Endothelial cell of umbilical vein (primary cell): ENCODE measurements around the gene NFKBIA. TPM values are rescaled to one million over a fixed set of nuclear protein-coding genes. Genes with fewer than 3 reads are reported as not detected.

Experiments
- BruUV-seq: library from RNA; stranded (reverse); fragments of 400-500 nt; replicated peaks from 2 replicates; lab custom pipeline; 2021; lab: Mats Ljungman, UMichigan
- CTCF ChIA-PET: fragments of 300-600, 350-600 bp; sonication (Branson Sonifier 250); formaldehyde crosslinking; loops from one replicate; lab custom pipeline; 2021; ENCODE audit warnings: antibody characterized with exemption, inconsistent platforms; lab: Charles Lee
- POLR2A ChIA-PET: fragments of 300-600, 350-600 bp; sonication (Branson Sonifier 250); formaldehyde crosslinking; loops from one replicate; lab custom pipeline; 2021; ENCODE audit warnings: antibody characterized with exemption, inconsistent platforms; lab: Charles Lee
- DNase-seq: peaks from one replicate; pipeline ENCODE4 v3.0.0-alpha.2; 2011; ENCODE audit warnings: low read depth, low spot score
- FAIRE-seq: peaks from 2 replicates; lab custom pipeline; 2011; peaks lifted over from hg19 to GRCh38; lab: Jason Lieb, UNC
- H2AFZ ChIP-seq: 2 replicates; pipeline ENCODE4 v1.6.0; 2012; ENCODE audit warnings: low read depth, low read length, control low read depth, inconsistent platforms
- H3K27ac ChIP-seq: 2 replicates; pipeline ENCODE4 v1.5.1; 2011; ENCODE audit warnings: low read depth, mild to moderate bottlenecking, control low read depth, low read length, moderate library complexity; ENCODE audit not compliant: insufficient read depth
- H3K27me3 ChIP-seq, 2 experiments: 2 replicates each; pipeline versions ENCODE4 v1.6.0 to v1.6.1; 2011; ENCODE audit warnings: low read length in 2 of 2, mixed read lengths in 1 of 2; ENCODE audit not compliant: control insufficient read depth in 2 of 2, insufficient read depth in 2 of 2
- H3K36me3 ChIP-seq, 2 experiments: 2 replicates in 1 of 2; 3 replicates in 1 of 2; pipeline ENCODE4 v1.5.1; 2011; ENCODE audit warnings: low read length in 2 of 2, mild to moderate bottlenecking in 1 of 2, moderate library complexity in 1 of 2; ENCODE audit not compliant: control insufficient read depth in 2 of 2, insufficient read depth in 2 of 2; ENCODE audit errors: extremely low read depth in 1 of 2
- H3K4me1 ChIP-seq: 3 replicates; pipeline ENCODE4 v1.5.1; 2011; ENCODE audit warnings: mild to moderate bottlenecking, low read length; ENCODE audit not compliant: control insufficient read depth, insufficient read depth; ENCODE audit errors: extremely low read depth
- H3K4me2 ChIP-seq: 2 replicates; pipeline ENCODE4 v1.6.1; 2011; ENCODE audit warnings: low read length, control low read depth, mixed read lengths; ENCODE audit not compliant: insufficient read depth
- H3K4me3 ChIP-seq, 3 experiments: fragments of 200-600 bp in 1 of 3; sonication (generic), shearing (Covaris generic) in 1 of 3; replicated peaks in 1 of 3; 2 replicates each; pipeline ENCODE4 v1.5.1; 2011 to 2016; ENCODE audit warnings: control low read depth in 3 of 3, low read length in 3 of 3, mild to moderate bottlenecking in 2 of 3, inconsistent platforms in 1 of 3, low read depth in 1 of 3, moderate library complexity in 1 of 3; ENCODE audit not compliant: insufficient read depth in 1 of 3
- H3K79me2 ChIP-seq: 2 replicates; pipeline ENCODE4 v1.6.0; 2012; ENCODE audit warnings: low read length, inconsistent platforms; ENCODE audit not compliant: control insufficient read depth, insufficient read depth
- H3K9ac ChIP-seq: replicated peaks from 2 replicates; pipeline ENCODE3; 2011; ENCODE audit warnings: low read length, control low read depth; ENCODE audit not compliant: insufficient read depth; ENCODE audit errors: extremely low read depth
- H3K9me1 ChIP-seq: replicated peaks from 3 replicates; pipeline ENCODE4 v1.6.0; 2011; ENCODE audit warnings: mild to moderate bottlenecking, low read length; ENCODE audit not compliant: control insufficient read depth, insufficient read depth; ENCODE audit errors: extremely low read depth
- H3K9me3 ChIP-seq: replicated peaks from 2 replicates; pipeline ENCODE4 v1.5.1; 2012; ENCODE audit warnings: low read length, inconsistent platforms; ENCODE audit not compliant: control insufficient read depth, insufficient read depth
- H4K20me1 ChIP-seq: replicated peaks from 2 replicates; pipeline ENCODE3; 2011; ENCODE audit warnings: mild to moderate bottlenecking, low read length; ENCODE audit not compliant: control insufficient read depth, insufficient read depth; ENCODE audit errors: extremely low read depth
- EZH2 ChIP-seq: IDR thresholded peaks from 2 replicates; pipeline ENCODE4 v1.6.1; 2012; ENCODE audit warnings: borderline replicate concordance, low read depth, mild to moderate bottlenecking, moderate library complexity, low read length, inconsistent platforms; ENCODE audit not compliant: severe bottlenecking
- FOS ChIP-seq: IDR thresholded peaks from 2 replicates; pipeline ENCODE4 v1.6.1; 2011; ENCODE audit warnings: mild to moderate bottlenecking, low read length, moderate library complexity, borderline replicate concordance; ENCODE audit not compliant: insufficient read depth
- GATA2 ChIP-seq: IDR thresholded peaks from 2 replicates; pipeline ENCODE4 v1.7.0; 2011; ENCODE audit warnings: low read depth, mild to moderate bottlenecking, moderate library complexity, mixed read lengths, low read length; ENCODE audit not compliant: insufficient read length, insufficient read depth
- JUN ChIP-seq: IDR thresholded peaks from 2 replicates; pipeline ENCODE4 v1.6.1; 2011; ENCODE audit warnings: borderline replicate concordance, low read depth; ENCODE audit not compliant: insufficient read length, insufficient read depth
- MYC ChIP-seq: IDR thresholded peaks from one replicate; pipeline ENCODE4 v1.6.1; 2011; ENCODE audit warnings: mild to moderate bottlenecking, low read depth, low read length
- POLR2A ChIP-seq: IDR thresholded peaks from 2 replicates; pipeline ENCODE4 v1.6.1; 2012; ENCODE audit warnings: low read depth, mild to moderate bottlenecking, control low read depth, low read length
- POLR2AphosphoS5 ChIP-seq: IDR thresholded peaks from 2 replicates; pipeline ENCODE4 v1.6.1; 2012; ENCODE audit warnings: low read depth, mild to moderate bottlenecking, control low read depth, low read length, moderate library complexity; ENCODE audit not compliant: insufficient read depth
- dilution Hi-C: fragments of 300-500 bp; cut with MboI; formaldehyde crosslinking; loops from one replicate; pipeline ENCODE4 v1.15.0; 2019; ENCODE audit warnings: low sequenced_read_pairs; ENCODE audit not compliant: extremely low pct_ligation_motif_present
- intact Hi-C: fragments of 100-400 bp; cut with micrococcal nuclease; formaldehyde crosslinking; loops from one replicate; pipeline ENCODE4 v1.10.0; 2022
- polyA plus RNA-seq, 4 experiments: library from polyadenylated mRNA; depleted of rRNA in 3 of 4; stranded (reverse) in 3 of 4; unstranded in 1 of 4; fragments of >200 nt; gene quantifications; 2 replicates each; pipeline versions ENCODE4 v1.2.1 to v1.2.3, GENCODE V29; 2011 to 2012; ENCODE audit warnings: missing spikeins in 1 of 4
- total RNA-seq: library from RNA; stranded (reverse); gene quantifications from 2 replicates; pipeline ENCODE4 v1.2.3, GENCODE V29; 2021
- TF ChIP-seq, protein P1 (sequence below): IDR thresholded peaks from 2 replicates; pipeline ENCODE4 v1.6.1; 2011; ENCODE audit not compliant: insufficient read depth, insufficient read length
- TF ChIP-seq, protein P2 (sequence below), 2 donors: IDR thresholded peaks; 1 replicate in 1 of 2; 2 replicates in 1 of 2; pipeline ENCODE4 v1.5.1; 2011; ENCODE audit warnings: low read length in 2 of 2, mild to moderate bottlenecking in 2 of 2, moderate library complexity in 2 of 2, control low read depth in 1 of 2, inconsistent platforms in 1 of 2, low read depth in 1 of 2; ENCODE audit not compliant: insufficient read depth in 1 of 2; ENCODE audit errors: extremely low read depth in 1 of 2

Gene NFKBIA
- total and polyA plus RNA-seq, 2 donors (not counting 3 experiments of a cell fraction or from before 2014, with no cell fraction given) = 55.7 to 82.8 TPM

DNA sequence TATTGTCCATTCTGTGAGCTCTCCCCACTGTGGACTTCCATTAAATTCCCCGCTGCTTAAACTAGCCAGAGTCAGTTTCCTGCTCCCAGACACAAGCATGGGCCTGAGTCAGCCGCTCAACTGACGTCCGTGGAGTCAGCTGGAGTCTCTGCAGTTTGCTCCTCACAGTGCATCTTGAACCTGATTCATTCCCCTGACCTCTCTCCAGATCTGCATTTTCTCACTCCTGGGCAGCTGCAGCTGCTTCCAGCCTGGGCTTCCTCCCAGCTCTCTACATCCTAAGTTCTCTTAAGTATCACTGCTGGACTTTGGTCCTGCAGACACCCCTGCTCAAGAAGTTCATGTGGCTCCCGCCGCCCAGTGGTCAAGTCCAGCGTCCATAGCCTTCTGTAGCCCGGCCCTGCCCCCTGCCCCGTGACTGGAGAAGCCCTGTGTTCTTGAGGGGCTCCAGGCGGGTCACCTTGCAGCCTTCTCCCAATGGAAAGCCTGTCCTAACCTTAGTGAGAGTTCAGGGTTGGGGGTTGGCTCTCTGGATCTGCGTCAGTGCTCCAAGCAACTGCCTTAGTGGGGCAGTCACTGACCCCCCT lies 20.0 kb downstream of the NFKBIA start:
- Histone ChIP-seq H3K27me3 (no peaks in the 10 kb centered on the region), H3K27ac (peak overlapping the region; percentile 80), H3K4me1 (peaks cover 24% of the 10 kb centered on the region), H3K4me2 (no peak overlapping the region), H3K9me3 (no peaks in the 10 kb centered on the region), H3K36me3 (no peaks in the 10 kb centered on the region), H3K4me3 (no peak overlapping the region), H2AFZ (peak overlapping the region; percentile 52), H3K79me2 (no peaks in the 10 kb centered on the region), H3K9me1 (no peaks in the 10 kb centered on the region), H4K20me1 (no peaks in the 10 kb centered on the region), H3K9ac (peak overlapping the region; percentile 40)
- ChIA-PET CTCF (interaction anchor here (0.6 to 2.6 kb wide), 13 partner anchors 8 to 123 kb away, joined by 3 to 12 read pairs (median 4); partner anchors contain the start of genes NFKBIA and PSMA6), POLR2A (interaction anchor here (1.2 to 2.3 kb wide), 2 partner anchors 10 to 19 kb away, joined by 7 to 8 read pairs; partner anchors contain the start of gene NFKBIA)
- no peak for TF ChIP-seq JUN
- TF ChIP-seq MYC = no peak
- no peak for TF ChIP-seq POLR2A
- TF ChIP-seq POLR2AphosphoS5 = peak; percentile 45
- TF ChIP-seq, protein P1, sequence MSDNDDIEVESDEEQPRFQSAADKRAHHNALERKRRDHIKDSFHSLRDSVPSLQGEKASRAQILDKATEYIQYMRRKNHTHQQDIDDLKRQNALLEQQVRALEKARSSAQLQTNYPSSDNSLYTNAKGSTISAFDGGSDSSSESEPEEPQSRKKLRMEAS = no peak
- no peak for TF ChIP-seq EZH2
- TF ChIP-seq FOS = peak; percentile 68
- TF ChIP-seq GATA2 = no peak
- TF ChIP-seq, protein P2, sequence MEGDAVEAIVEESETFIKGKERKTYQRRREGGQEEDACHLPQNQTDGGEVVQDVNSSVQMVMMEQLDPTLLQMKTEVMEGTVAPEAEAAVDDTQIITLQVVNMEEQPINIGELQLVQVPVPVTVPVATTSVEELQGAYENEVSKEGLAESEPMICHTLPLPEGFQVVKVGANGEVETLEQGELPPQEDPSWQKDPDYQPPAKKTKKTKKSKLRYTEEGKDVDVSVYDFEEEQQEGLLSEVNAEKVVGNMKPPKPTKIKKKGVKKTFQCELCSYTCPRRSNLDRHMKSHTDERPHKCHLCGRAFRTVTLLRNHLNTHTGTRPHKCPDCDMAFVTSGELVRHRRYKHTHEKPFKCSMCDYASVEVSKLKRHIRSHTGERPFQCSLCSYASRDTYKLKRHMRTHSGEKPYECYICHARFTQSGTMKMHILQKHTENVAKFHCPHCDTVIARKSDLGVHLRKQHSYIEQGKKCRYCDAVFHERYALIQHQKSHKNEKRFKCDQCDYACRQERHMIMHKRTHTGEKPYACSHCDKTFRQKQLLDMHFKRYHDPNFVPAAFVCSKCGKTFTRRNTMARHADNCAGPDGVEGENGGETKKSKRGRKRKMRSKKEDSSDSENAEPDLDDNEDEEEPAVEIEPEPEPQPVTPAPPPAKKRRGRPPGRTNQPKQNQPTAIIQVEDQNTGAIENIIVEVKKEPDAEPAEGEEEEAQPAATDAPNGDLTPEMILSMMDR (IDR thresholded peaks at IDR 0.05; ENCODE audit: extremely low read depth in 1 of 2, insufficient read depth in 1 of 2, low read depth in 1 of 2, low read length in 2 of 2) = peak; percentile 10 to 15
- dilution Hi-C loops = no loop called here
- no TSS peak for BruUV-seq
- FAIRE-seq (peak; percentile 99), DNase-seq (peak; percentile 89)
- intact Hi-C loops = loop anchor here (1.0 kb wide), 3 partner anchors 19 to 92 kb away; partner anchors contain the start of genes NFKBIA and PSMA6
